GM12801 (cell line): ENCODE measurements around the gene AMIGO3.

Experiments
- TF ChIP-seq, protein P1 (sequence below): IDR thresholded peaks from one replicate; pipeline ENCODE4 v1.5.1; 2011; ENCODE audit warnings: control low read depth; ENCODE audit not compliant: insufficient read length; ENCODE audit errors: extremely low read depth

AMIGO3 gene

DNA sequence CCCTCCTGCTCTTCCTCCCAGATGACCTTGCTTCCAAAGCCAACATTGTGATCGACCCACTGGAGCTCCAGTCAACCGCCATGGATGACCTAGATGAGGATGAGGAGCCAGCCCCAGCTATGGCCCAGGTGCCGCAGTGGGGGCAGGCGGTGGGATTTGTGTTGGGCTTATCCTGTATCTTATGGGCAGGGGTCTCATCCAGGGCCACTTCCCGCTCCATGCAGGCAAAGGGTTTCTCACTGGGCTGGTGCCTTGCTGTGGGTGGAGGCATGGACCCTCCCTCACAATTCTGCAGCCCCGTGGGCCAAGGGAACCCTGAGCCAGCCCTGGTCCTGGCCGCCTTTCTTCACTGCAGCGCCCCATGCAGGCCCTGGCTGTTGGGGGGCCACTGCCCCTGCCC is 14.9 kb downstream of the AMIGO3 start:
- TF ChIP-seq, protein P1, sequence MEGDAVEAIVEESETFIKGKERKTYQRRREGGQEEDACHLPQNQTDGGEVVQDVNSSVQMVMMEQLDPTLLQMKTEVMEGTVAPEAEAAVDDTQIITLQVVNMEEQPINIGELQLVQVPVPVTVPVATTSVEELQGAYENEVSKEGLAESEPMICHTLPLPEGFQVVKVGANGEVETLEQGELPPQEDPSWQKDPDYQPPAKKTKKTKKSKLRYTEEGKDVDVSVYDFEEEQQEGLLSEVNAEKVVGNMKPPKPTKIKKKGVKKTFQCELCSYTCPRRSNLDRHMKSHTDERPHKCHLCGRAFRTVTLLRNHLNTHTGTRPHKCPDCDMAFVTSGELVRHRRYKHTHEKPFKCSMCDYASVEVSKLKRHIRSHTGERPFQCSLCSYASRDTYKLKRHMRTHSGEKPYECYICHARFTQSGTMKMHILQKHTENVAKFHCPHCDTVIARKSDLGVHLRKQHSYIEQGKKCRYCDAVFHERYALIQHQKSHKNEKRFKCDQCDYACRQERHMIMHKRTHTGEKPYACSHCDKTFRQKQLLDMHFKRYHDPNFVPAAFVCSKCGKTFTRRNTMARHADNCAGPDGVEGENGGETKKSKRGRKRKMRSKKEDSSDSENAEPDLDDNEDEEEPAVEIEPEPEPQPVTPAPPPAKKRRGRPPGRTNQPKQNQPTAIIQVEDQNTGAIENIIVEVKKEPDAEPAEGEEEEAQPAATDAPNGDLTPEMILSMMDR = no peak

GRCh38 chr3:49703956-49704355 is 15.5 kb downstream of the AMIGO3 start:
- TF ChIP-seq, protein P1 = no peak

- TF ChIP-seq, protein P1 = no peak
Observed at GRCh38 chr3:49703443-49703927, 16.0 kb downstream of the AMIGO3 start.

- TF ChIP-seq, protein P1 = no peak
Observed at GRCh38 chr3:49702672-49703071, 16.8 kb downstream of the AMIGO3 start.

DNA sequence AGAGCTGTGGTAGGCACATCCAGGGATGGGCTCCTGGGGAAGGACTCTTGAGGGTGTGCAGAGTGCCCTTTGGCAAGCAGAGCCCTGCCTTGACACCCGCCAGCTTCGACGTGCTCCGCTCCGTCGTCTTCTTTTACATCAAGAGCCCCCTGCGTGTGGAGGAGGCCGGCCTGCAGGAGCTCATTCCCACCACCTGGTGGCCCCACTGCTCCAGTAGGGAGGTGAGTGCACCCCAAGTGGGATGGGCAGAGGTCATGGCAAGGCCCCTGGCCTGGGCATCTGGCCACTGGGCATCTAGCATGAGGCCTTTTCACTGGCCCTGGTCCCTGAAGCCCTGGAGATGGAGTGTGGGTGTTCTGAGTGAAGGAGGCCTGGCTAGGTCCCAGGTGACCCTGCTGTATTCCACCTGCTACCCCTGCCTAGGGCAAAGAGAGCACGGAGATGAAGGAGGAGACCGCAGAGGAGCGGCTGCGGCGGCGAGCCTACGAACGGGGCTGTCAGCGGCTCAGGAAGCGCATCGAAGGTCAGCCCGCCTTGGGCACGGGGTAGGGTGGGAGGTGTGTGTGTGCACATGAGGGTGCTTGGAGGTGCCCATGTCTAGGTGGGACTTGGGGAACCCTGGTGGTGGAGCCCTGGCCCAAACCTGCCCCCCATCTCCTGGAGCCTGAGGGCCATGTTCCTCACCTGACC is 18.0 kb downstream of the AMIGO3 start:
- TF ChIP-seq, protein P1 = no peak

GRCh38 chr3:49700453-49701128 is 18.9 kb downstream of the AMIGO3 start:
- TF ChIP-seq, protein P1 = no peak

DNA sequence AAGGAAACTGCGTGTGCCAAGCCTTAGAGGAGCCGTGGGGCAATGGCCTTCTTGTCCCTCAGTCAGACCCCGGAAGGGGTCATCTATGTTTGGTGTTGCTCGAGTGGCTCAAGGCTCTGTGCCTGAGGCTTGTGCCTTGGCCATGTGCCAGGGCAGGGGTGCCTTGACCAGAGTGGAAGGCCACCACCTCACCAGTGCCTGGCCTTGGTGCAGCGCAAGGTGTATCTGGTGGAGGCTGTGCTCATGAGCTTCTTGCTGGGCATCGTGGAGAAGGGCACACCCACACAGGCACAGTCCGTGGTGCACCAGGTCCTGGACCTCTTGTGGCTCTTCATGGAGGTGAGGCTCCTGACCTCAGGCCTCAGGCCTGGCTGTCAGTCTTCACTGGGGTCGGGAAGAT is 19.5 kb downstream of the AMIGO3 start:
- TF ChIP-seq, protein P1 = no peak
